NCI-H510A treated with DMSO at 0.1 percent for 48 hours (cell line): ENCODE measurements around the gene THSD7B.

Source experiments
- DNase-seq: peaks from one replicate; lab custom pipeline; 2025; lab: John Stamatoyannopoulos, UW

Gene THSD7B

GRCh38 chr2:136823291-136823690, 57.9 kb downstream of the THSD7B start:
- DNase-seq: no peak

GRCh38 chr2:136828162-136828561, 62.8 kb downstream of the THSD7B start:
- no peak for DNase-seq

GRCh38 chr2:136828774-136829173, 63.4 kb downstream of the THSD7B start:
- no peak for DNase-seq

- DNase-seq: no peak
Measured at GRCh38 chr2:136844546-136844945, 79.2 kb downstream of the THSD7B start.

- DNase-seq: no peak
Measured at GRCh38 chr2:136858656-136859055, 93.3 kb downstream of the THSD7B start.

GRCh38 chr2:136860443-136860958, 95.2 kb downstream of the THSD7B start:
- DNase-seq: no peak

GRCh38 chr2:136863468-136863867, 98.1 kb downstream of the THSD7B start:
- DNase-seq: no peak

GRCh38 chr2:136863874-136864273, 98.5 kb downstream of the THSD7B start:
- no peak for DNase-seq

GRCh38 chr2:136871424-136871823, 106.1 kb downstream of the THSD7B start:
- no peak for DNase-seq

GRCh38 chr2:136874258-136874657, 108.9 kb downstream of the THSD7B start:
- DNase-seq: no peak

GRCh38 chr2:136891100-136891499, 125.8 kb downstream of the THSD7B start:
- no peak for DNase-seq

GRCh38 chr2:136894007-136894634, 128.8 kb downstream of the THSD7B start:
- no peak for DNase-seq

GRCh38 chr2:136901732-136902131, 136.4 kb downstream of the THSD7B start:
- DNase-seq: peak; percentile 17

GRCh38 chr2:136905779-136906178, 140.4 kb downstream of the THSD7B start:
- no peak for DNase-seq

GRCh38 chr2:136909777-136910176, 144.4 kb downstream of the THSD7B start:
- no peak for DNase-seq

- no peak for DNase-seq
Measured at GRCh38 chr2:136916131-136916530, 150.8 kb downstream of the THSD7B start.

GRCh38 chr2:136917411-136917881, 152.1 kb downstream of the THSD7B start:
- peak; percentile 19 for DNase-seq

- no peak for DNase-seq
Measured at GRCh38 chr2:136919682-136920081, 154.3 kb downstream of the THSD7B start.

GRCh38 chr2:136920652-136921333, 155.4 kb downstream of the THSD7B start:
- DNase-seq: no peak

GRCh38 chr2:136927156-136927555, 161.8 kb downstream of the THSD7B start:
- DNase-seq: no peak

- no peak for DNase-seq
Measured at GRCh38 chr2:136929531-136929930, 164.2 kb downstream of the THSD7B start.

GRCh38 chr2:136932700-136933099, 167.4 kb downstream of the THSD7B start:
- DNase-seq: peak; percentile 7

GRCh38 chr2:136935119-136935518, 169.8 kb downstream of the THSD7B start:
- DNase-seq: no peak
